ENCODE results near the gene EPS8.

GRCh38 chr12:15797818-15798217 is 8.6 kb upstream of the EPS8 start:
- no peak for TF ChIP-seq YY1 (IDR thresholded peaks at IDR 0.05; ENCODE audit: insufficient read depth, insufficient read length)
- no peak for TF ChIP-seq ZNF274 (IDR thresholded peaks at IDR 0.05; ENCODE audit: low read depth, low read length)
- no peak for TF ChIP-seq SUZ12 (IDR thresholded peaks at IDR 0.05; ENCODE audit: extremely low read depth, insufficient read depth, insufficient read length)
